Tibial nerve (tissue), 4 donors: ENCODE results near the gene PM20D1.

Experiments
- CTCF ChIP-seq, 5 experiments: fragments of 200-600 bp in 3 of 5; fragments of 450-650 bp in 2 of 5; sonication (generic) in 3 of 5; IDR thresholded peaks; one replicate each; pipeline ENCODE4 v1.5.1; 2016 to 2019; ENCODE audit warnings: antibody characterized with exemption in 5 of 5, mild to moderate bottlenecking in 3 of 5, moderate library complexity in 2 of 5
- EP300 ChIP-seq, 2 donors: sonication (generic); formaldehyde crosslinking; IDR thresholded peaks; one replicate each; pipeline ENCODE4 v1.6.1; 2017; ENCODE audit warnings: antibody characterized with exemption in 2 of 2, mild to moderate bottlenecking in 1 of 2
- POLR2A ChIP-seq, 2 donors: fragments of 450-650 bp; IDR thresholded peaks; one replicate each; pipeline ENCODE4 v1.6.1; 2017; ENCODE audit warnings: antibody characterized with exemption in 2 of 2, mild to moderate bottlenecking in 2 of 2, moderate library complexity in 2 of 2

GRCh38 chr1:205822397-205822796 lies 27.5 kb downstream of the PM20D1 start:
- TF ChIP-seq CTCF (IDR thresholded peaks at IDR 0.05) (no peak), EP300 (IDR thresholded peaks at IDR 0.05) (no peak), POLR2A (IDR thresholded peaks at IDR 0.05) (no peak)
